ENCODE measurements around the gene APBB2.

GRCh38 chr4:41199788-41200187 is 14.6 kb downstream of the APBB2 start:
- no peak for TF ChIP-seq POLR2A (IDR thresholded peaks at IDR 0.05)
- TF ChIP-seq CTCF (IDR thresholded peaks at IDR 0.05): no peak
